RWPE2 (cell line): ENCODE results near the gene DSTN.

ENCODE experiments used
- ATAC-seq: fragments of 200-7000 bp; cut with Tn5 transposase; 3 replicates; pipeline ENCODE4 v1.9.1; 2021; ENCODE audit warnings: low read depth
- DNase-seq: peaks from one replicate; pipeline ENCODE4 v3.0.0-alpha.2; 2020; ENCODE audit warnings: low spot score
- H3K27ac ChIP-seq: fragments of 450-650 bp; 2 replicates; pipeline ENCODE4 v1.5.1; 2017; ENCODE audit warnings: mild to moderate bottlenecking; ENCODE audit not compliant: poor library complexity, severe bottlenecking
- H3K27me3 ChIP-seq: fragments of 250-450 bp; sonication (Bioruptor Pico); 2 replicates; pipeline ENCODE4 v1.5.1; 2021; ENCODE audit warnings: mild to moderate bottlenecking, moderate library complexity; ENCODE audit not compliant: insufficient read depth, poor library complexity, severe bottlenecking
- H3K36me3 ChIP-seq: fragments of 250-450 bp; sonication (Bioruptor Pico); 2 replicates; pipeline ENCODE4 v1.5.1; 2020; ENCODE audit warnings: low read depth, mild to moderate bottlenecking, moderate library complexity
- H3K4me1 ChIP-seq: fragments of 250-450 bp; sonication (Bioruptor Pico); 2 replicates; pipeline ENCODE4 v1.5.1; 2021; ENCODE audit warnings: mild to moderate bottlenecking, moderate library complexity; ENCODE audit not compliant: insufficient read depth, poor library complexity, severe bottlenecking
- H3K4me3 ChIP-seq: fragments of 250-450 bp; sonication (Bioruptor Pico); 2 replicates; pipeline ENCODE4 v1.5.1; 2021; ENCODE audit warnings: mild to moderate bottlenecking, moderate library complexity; ENCODE audit not compliant: severe bottlenecking
- H3K9me3 ChIP-seq: fragments of 250-450 bp; sonication (Bioruptor Pico); 2 replicates; pipeline ENCODE4 v1.5.1; 2021; ENCODE audit warnings: mild to moderate bottlenecking, moderate library complexity; ENCODE audit not compliant: severe bottlenecking
- CTCF ChIP-seq: fragments of 450-650 bp; IDR thresholded peaks from one replicate; pipeline ENCODE4 v1.5.1; 2017; ENCODE audit warnings: mild to moderate bottlenecking, moderate library complexity; ENCODE audit not compliant: poor library complexity, severe bottlenecking

Gene DSTN

GRCh38 chr20:17559338-17559737 lies 10.5 kb upstream of the DSTN start:
- ATAC-seq, result no peak
- no peaks in the 10 kb centered on the region for H3K9me3 ChIP-seq
- no peak overlapping the region for H3K4me3 ChIP-seq
- no peak for TF ChIP-seq CTCF
- H3K27ac ChIP-seq, result peak overlapping the region; percentile 99
- no peaks in the 10 kb centered on the region for H3K27me3 ChIP-seq
- peaks cover 37% of the 10 kb centered on the region for H3K4me1 ChIP-seq
- H3K36me3 ChIP-seq, result no peaks in the 10 kb centered on the region
- no peak for DNase-seq

- no peak for DNase-seq
- Histone ChIP-seq H3K9me3 (no peaks in the 10 kb centered on the region), H3K4me1 (peaks cover 44% of the 10 kb centered on the region)
Observed at GRCh38 chr20:17560344-17561074, 9.4 kb upstream of the DSTN start.

GRCh38 chr20:17562804-17563305 lies 7.0 kb upstream of the DSTN start:
- Histone ChIP-seq H3K36me3 (no peaks in the 10 kb centered on the region), H3K4me3 (no peak overlapping the region), H3K27me3 (no peaks in the 10 kb centered on the region), H3K4me1 (peaks cover 31% of the 10 kb centered on the region), H3K9me3 (no peaks in the 10 kb centered on the region), H3K27ac (peak overlapping the region; percentile 94)
- no peak for DNase-seq
- ATAC-seq, result peak; percentile 38
- no peak for TF ChIP-seq CTCF

More at GRCh38 chr20:17560344-17561074, 9.4 kb upstream of the DSTN start:
- peak overlapping the region; percentile 99 for H3K27ac ChIP-seq
- no peak for TF ChIP-seq CTCF
- no peaks in the 10 kb centered on the region for H3K27me3 ChIP-seq
- H3K36me3 ChIP-seq, result no peaks in the 10 kb centered on the region
- no peak for ATAC-seq
- no peak overlapping the region for H3K4me3 ChIP-seq

- no peak for DNase-seq
Observed at GRCh38 chr20:17565169-17565845, 4.6 kb upstream of the DSTN start.

More at GRCh38 chr20:17565169-17565845, 4.6 kb upstream of the DSTN start:
- Histone ChIP-seq H3K9me3 (no peaks in the 10 kb centered on the region), H3K27me3 (no peaks in the 10 kb centered on the region), H3K4me3 (no peak overlapping the region), H3K4me1 (peaks cover 23% of the 10 kb centered on the region), H3K27ac (peak overlapping the region; percentile 94), H3K36me3 (no peaks in the 10 kb centered on the region)
- ATAC-seq, result no peak
- TF ChIP-seq CTCF, result no peak
